Measurements from ENCODE around the gene ZFP92.

GRCh38 chrX:153435845-153436244 is 24.6 kb downstream of the ZFP92 start:
- TF ChIP-seq POLR2AphosphoS5 (IDR thresholded peaks at IDR 0.05; ENCODE audit: low read depth, low read length): no peak
- no peak for TF ChIP-seq POLR2A (IDR thresholded peaks at IDR 0.05; ENCODE audit: low read depth, low read length)
- TF ChIP-seq POU2F2 (IDR thresholded peaks at IDR 0.05; ENCODE audit: low read depth, low read length): no peak
- no peak for TF ChIP-seq TAF1 (IDR thresholded peaks at IDR 0.05; ENCODE audit: low read depth, low read length)
- TF ChIP-seq PAX5 (IDR thresholded peaks at IDR 0.05; ENCODE audit: insufficient read depth, low read length, severe bottlenecking): no peak
- no peak for TF ChIP-seq SPI1 (IDR thresholded peaks at IDR 0.05; ENCODE audit: low read depth, low read length)
